Left ventricle myocardium superior (tissue), 1 donor: ENCODE measurements around the gene FAM9A. TPM values are rescaled to one million over a fixed set of nuclear protein-coding genes. Genes with fewer than 3 reads are reported as not detected.

Source experiments
- ATAC-seq: fragments of 200-7000 bp; cut with Tn5 transposase; one replicate; pipeline ENCODE4 v1.9.1; 2020; ENCODE audit warnings: mild to moderate bottlenecking, moderate library complexity
- DNase-seq: peaks from one replicate; pipeline ENCODE4 v3.0.0-alpha.2; 2020
- intact Hi-C: fragments of 100-400 bp; cut with micrococcal nuclease; formaldehyde crosslinking; loops from one replicate; pipeline ENCODE4 v1.11.0; 2022
- long read RNA-seq: library from polyadenylated mRNA; unstranded; transcript quantifications from one replicate; pipeline ENCODE4 v2.0.0, GENCODE V29; 2021
- total RNA-seq: library from RNA; stranded (reverse); fragmentation: NEBNext Ultra II Directional; extraction: Animal tissue kit (Norgen Biotek cat#: 25700); gene quantifications from one replicate; pipeline ENCODE4 v1.2.1, GENCODE V29; 2021
- donor health status: DM: no; HTN: yes; CAD: no; lungs with severe emphysema.

Gene FAM9A
- not detected for total RNA-seq
- long read RNA-seq, result 0 reads

- intact Hi-C loops, result no loop called here
- no peak for DNase-seq
- no peak for ATAC-seq
Measured at GRCh38 chrX:8801041-8801599, at the start of gene FAM9A. FAM9A (minus strand) TSS chrX:8801383; CDS start chrX:8800171, 1,212 bp downstream.

- ATAC-seq, result no peak
- intact Hi-C loops, result no loop called here
- no peak for DNase-seq
Measured at GRCh38 chrX:8850478-8850877, 49.3 kb upstream of the FAM9A start.

- no peak for DNase-seq
- intact Hi-C loops, result no loop called here
- no peak for ATAC-seq
Measured at GRCh38 chrX:8849945-8850344, 48.8 kb upstream of the FAM9A start.

- intact Hi-C loops, result no loop called here
- ATAC-seq (no peak), DNase-seq (no peak)
Measured at GRCh38 chrX:8849458-8849857, 48.3 kb upstream of the FAM9A start.

- DNase-seq (no peak), ATAC-seq (no peak)
- intact Hi-C loops, result no loop called here
Measured at GRCh38 chrX:8848911-8849310, 47.7 kb upstream of the FAM9A start.

GRCh38 chrX:8848441-8848840 lies 47.3 kb upstream of the FAM9A start:
- DNase-seq (no peak), ATAC-seq (no peak)
- intact Hi-C loops, result no loop called here

- intact Hi-C loops, result no loop called here
- ATAC-seq (no peak), DNase-seq (no peak)
Measured at GRCh38 chrX:8847360-8847759, 46.2 kb upstream of the FAM9A start.

GRCh38 chrX:8846266-8846665 lies 45.1 kb upstream of the FAM9A start:
- no peak for DNase-seq
- intact Hi-C loops, result no loop called here
- ATAC-seq, result no peak

GRCh38 chrX:8845469-8845868 lies 44.3 kb upstream of the FAM9A start:
- DNase-seq (no peak), ATAC-seq (no peak)
- intact Hi-C loops, result no loop called here

GRCh38 chrX:8845060-8845459 lies 43.9 kb upstream of the FAM9A start:
- intact Hi-C loops, result no loop called here
- no peak for ATAC-seq
- no peak for DNase-seq

GRCh38 chrX:8844157-8844556 lies 43.0 kb upstream of the FAM9A start:
- DNase-seq (no peak), ATAC-seq (no peak)
- intact Hi-C loops, result no loop called here

- intact Hi-C loops, result no loop called here
- DNase-seq (no peak), ATAC-seq (no peak)
Measured at GRCh38 chrX:8841911-8842310, 40.7 kb upstream of the FAM9A start.

GRCh38 chrX:8834392-8834791 lies 33.2 kb upstream of the FAM9A start:
- intact Hi-C loops, result no loop called here
- no peak for ATAC-seq
- DNase-seq, result no peak

GRCh38 chrX:8832582-8833378 lies 31.6 kb upstream of the FAM9A start:
- no peak for ATAC-seq
- intact Hi-C loops, result no loop called here
- no peak for DNase-seq

- intact Hi-C loops, result no loop called here
- DNase-seq, result no peak
- ATAC-seq, result no peak
Measured at GRCh38 chrX:8823698-8824097, 22.5 kb upstream of the FAM9A start.

- no peak for DNase-seq
Measured at GRCh38 chrX:8822002-8822401, 20.8 kb upstream of the FAM9A start.

GRCh38 chrX:8820910-8821527 lies 19.8 kb upstream of the FAM9A start:
- DNase-seq, result no peak
- intact Hi-C loops, result no loop called here
- no peak for ATAC-seq

More at GRCh38 chrX:8822002-8822401, 20.8 kb upstream of the FAM9A start:
- ATAC-seq, result no peak
- intact Hi-C loops, result no loop called here

GRCh38 chrX:8815460-8816065 lies 14.4 kb upstream of the FAM9A start:
- DNase-seq (no peak), ATAC-seq (no peak)
- intact Hi-C loops, result no loop called here

- DNase-seq (no peak), ATAC-seq (no peak)
- intact Hi-C loops, result no loop called here
Measured at GRCh38 chrX:8813036-8813435, 11.9 kb upstream of the FAM9A start.

GRCh38 chrX:8811611-8812010 lies 10.4 kb upstream of the FAM9A start:
- ATAC-seq (no peak), DNase-seq (no peak)
- intact Hi-C loops, result no loop called here
